BJ (cell line): Measurements from ENCODE around the gene FARP1. TPM values are rescaled to one million over a fixed set of nuclear protein-coding genes. Genes with fewer than 3 reads are reported as not detected.

Source experiments
- CTCF ChIA-PET: fragments of 350-600 bp; formaldehyde crosslinking; extraction: SDS; loops from one replicate; lab custom pipeline; 2021; ENCODE audit warnings: antibody characterized with exemption, inconsistent platforms; lab: Yijun Ruan, JAX
- POLR2A ChIA-PET: fragments of 300-600 bp; sonication (Branson Sonifier 250); formaldehyde crosslinking; extraction: SDS; loops from one replicate; lab custom pipeline; 2021; ENCODE audit warnings: antibody characterized with exemption; lab: Charles Lee
- DNase-seq: peaks from one replicate; pipeline ENCODE4 v3.0.0-alpha.2; 2011; ENCODE audit warnings: low read depth
- H3K27me3 ChIP-seq: 2 replicates; pipeline ENCODE4 v1.6.0; 2011; ENCODE audit warnings: low read length; ENCODE audit not compliant: control insufficient read depth, insufficient read depth
- H3K36me3 ChIP-seq: 2 replicates; pipeline ENCODE4 v1.5.1; 2011; ENCODE audit warnings: low read length; ENCODE audit not compliant: control insufficient read depth, insufficient read depth
- H3K4me3 ChIP-seq: 2 replicates; pipeline ENCODE4 v1.5.1; 2011; ENCODE audit warnings: low read depth, mild to moderate bottlenecking, control low read depth, low read length
- polyA plus RNA-seq: library from polyadenylated mRNA; depleted of rRNA; stranded (reverse); fragments of >200 nt; gene quantifications from 2 replicates; pipeline ENCODE4 v1.2.3, GENCODE V29; 2011
- TF ChIP-seq, protein P1 (sequence below): IDR thresholded peaks from 2 replicates; pipeline ENCODE4 v1.5.1; 2011; ENCODE audit warnings: low read depth, mild to moderate bottlenecking, control low read depth, inconsistent platforms, low read length, moderate library complexity; ENCODE audit not compliant: insufficient read depth

The FARP1 gene
- polyA plus RNA-seq, 1 experiment = 64.0 TPM

DNA sequence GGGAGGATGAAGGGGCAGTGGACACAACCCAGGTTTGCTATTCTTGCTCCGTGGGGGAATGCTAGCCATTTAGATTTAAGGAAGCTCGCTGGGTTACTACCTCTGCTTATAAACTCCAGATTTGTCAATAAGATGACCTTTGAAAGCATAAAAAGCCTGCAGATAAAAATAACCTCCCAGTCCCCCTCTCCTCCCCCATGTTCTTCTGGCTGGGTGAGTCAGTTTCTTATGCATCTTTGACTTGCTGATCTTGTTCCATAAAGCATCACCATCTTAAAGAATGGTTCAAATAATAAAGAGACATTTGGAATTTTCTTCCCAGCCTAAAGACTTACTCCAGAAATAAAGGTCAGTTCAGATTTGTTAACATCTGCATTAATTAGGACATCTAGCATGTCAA, 152.5 kb downstream of the FARP1 start:
- POLR2A ChIA-PET = no interaction called here
- H3K27me3 ChIP-seq = no peaks in the 10 kb centered on the region
- DNase-seq = no peak
- H3K36me3 ChIP-seq = no peaks in the 10 kb centered on the region
- TF ChIP-seq, protein P1, sequence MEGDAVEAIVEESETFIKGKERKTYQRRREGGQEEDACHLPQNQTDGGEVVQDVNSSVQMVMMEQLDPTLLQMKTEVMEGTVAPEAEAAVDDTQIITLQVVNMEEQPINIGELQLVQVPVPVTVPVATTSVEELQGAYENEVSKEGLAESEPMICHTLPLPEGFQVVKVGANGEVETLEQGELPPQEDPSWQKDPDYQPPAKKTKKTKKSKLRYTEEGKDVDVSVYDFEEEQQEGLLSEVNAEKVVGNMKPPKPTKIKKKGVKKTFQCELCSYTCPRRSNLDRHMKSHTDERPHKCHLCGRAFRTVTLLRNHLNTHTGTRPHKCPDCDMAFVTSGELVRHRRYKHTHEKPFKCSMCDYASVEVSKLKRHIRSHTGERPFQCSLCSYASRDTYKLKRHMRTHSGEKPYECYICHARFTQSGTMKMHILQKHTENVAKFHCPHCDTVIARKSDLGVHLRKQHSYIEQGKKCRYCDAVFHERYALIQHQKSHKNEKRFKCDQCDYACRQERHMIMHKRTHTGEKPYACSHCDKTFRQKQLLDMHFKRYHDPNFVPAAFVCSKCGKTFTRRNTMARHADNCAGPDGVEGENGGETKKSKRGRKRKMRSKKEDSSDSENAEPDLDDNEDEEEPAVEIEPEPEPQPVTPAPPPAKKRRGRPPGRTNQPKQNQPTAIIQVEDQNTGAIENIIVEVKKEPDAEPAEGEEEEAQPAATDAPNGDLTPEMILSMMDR = no peak
- H3K4me3 ChIP-seq = no peak overlapping the region
- CTCF ChIA-PET = no interaction called here

DNA sequence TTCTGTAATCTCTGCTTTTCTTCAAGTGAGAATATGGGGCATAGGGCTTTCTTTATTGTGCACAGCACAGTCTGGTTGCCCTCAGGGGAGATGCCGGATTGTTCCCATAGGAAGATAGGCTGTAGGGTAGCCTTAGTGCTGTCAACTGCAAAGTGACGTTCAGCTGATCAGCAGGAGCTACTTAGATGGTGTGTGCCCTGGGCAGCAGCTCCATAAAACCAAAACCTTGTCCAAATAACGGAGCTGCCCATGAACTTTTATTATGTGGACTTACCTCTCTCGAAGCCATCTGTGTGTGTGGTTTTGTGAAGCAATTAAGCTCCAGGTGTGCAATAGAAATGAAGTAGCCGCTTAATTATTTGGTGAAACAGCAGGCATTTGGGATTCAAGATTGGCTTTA, 154.2 kb downstream of the FARP1 start:
- Histone ChIP-seq H3K4me3 (no peak overlapping the region), H3K27me3 (no peaks in the 10 kb centered on the region), H3K36me3 (no peaks in the 10 kb centered on the region)
- DNase-seq = no peak
- POLR2A ChIA-PET = no interaction called here
- TF ChIP-seq, protein P1 = no peak
- CTCF ChIA-PET = no interaction called here

DNA sequence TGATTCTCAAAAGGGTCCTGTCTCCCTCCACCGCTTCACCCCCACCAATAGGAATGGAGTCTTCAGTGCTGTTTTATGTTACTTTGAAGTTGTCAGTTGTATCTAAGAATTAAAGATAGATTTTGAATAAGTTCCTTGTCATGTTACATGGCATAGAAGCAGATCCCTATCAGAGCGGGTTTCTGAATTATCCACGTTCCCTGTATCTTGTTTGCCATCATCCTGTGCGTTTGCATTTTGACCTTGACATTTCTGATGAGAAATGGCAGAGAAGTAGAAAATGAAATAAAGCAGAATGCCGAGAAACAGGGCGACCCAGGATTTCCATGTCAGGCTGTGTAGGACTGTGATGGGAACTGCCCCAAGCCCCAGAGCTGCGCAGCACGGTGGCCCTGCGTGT, 154.9 kb downstream of the FARP1 start:
- no peaks in the 10 kb centered on the region for H3K36me3 ChIP-seq
- no peaks in the 10 kb centered on the region for H3K27me3 ChIP-seq
- CTCF ChIA-PET = interaction anchor here (1.4 kb wide), 1 partner anchor 10 kb away, joined by 3 read pairs; no protein-coding TSS in a partner anchor
- no peak overlapping the region for H3K4me3 ChIP-seq
- no peak for DNase-seq
- POLR2A ChIA-PET = no interaction called here
- TF ChIP-seq, protein P1 = no peak

DNA sequence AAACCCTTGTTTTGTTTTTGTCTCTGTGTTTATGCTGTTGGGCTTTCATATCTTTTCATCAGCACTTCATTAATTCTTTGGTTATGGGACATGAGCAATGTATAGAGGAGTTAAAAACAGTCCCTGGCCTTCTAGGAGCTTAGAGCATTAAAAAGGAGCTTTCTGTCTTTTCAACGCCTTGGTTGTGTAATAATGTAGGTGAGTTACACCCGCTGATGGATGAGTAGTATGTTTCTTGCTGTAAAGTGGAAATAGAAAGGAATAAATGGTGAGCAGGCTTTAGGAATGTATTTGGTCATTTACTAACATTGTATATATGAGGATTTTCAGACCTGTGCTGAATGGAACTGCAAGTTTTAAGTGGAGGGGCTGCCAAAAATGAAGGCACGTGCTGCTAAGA, 155.7 kb downstream of the FARP1 start:
- Histone ChIP-seq H3K4me3 (no peak overlapping the region), H3K27me3 (no peaks in the 10 kb centered on the region), H3K36me3 (no peaks in the 10 kb centered on the region)
- CTCF ChIA-PET = interaction anchor here (0.6 to 1.4 kb wide), 2 partner anchors 9 to 156 kb away, joined by 3 read pairs; no protein-coding TSS in a partner anchor
- TF ChIP-seq, protein P1 = no peak
- POLR2A ChIA-PET = no interaction called here
- no peak for DNase-seq

DNA sequence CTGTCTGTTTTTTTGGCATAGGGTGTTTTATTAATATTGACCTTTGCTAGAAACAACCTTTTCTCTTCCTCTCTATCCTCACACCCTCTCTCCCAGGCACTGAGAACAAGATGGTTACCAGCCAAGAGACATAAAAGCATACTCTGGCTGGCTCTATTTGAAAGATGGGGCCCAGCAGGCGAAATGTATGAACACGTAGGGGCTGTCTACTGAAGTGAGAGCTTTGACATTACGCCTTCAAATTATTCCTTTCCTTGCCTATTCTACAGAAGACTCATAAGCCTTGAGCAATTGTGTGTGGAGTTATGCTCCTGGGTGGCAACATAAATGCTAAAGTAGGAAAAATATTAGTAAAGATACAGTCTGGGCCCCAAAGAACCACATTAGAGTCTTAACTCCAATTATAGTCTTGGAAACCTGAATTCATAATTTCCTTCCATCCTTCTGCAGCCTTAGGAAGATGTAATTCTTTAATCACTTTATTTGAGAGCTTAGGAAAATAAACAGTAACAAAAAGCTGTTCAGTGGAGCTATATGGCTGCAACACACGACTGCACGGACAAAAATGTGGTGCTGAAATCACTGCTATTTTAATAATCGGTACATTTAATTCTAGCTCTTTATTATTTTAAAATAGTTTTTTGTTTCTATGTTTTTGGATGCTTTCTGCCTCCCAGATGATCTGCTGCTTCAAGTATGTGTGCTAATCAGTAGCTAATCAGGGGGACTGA, 156.5 kb downstream of the FARP1 start:
- no peaks in the 10 kb centered on the region for H3K27me3 ChIP-seq
- no peak for DNase-seq
- TF ChIP-seq, protein P1 = no peak
- no peaks in the 10 kb centered on the region for H3K36me3 ChIP-seq
- ChIA-PET POLR2A (no interaction called here), CTCF (interaction anchor here (0.6 kb wide), 1 partner anchor 72 kb away, joined by 6 read pairs; no protein-coding TSS in a partner anchor)
- no peak overlapping the region for H3K4me3 ChIP-seq
